Panc1 (cell line): ENCODE results near the gene ELOA.

ENCODE experiments used
- POLR2AphosphoS5 ChIP-seq: IDR thresholded peaks from 2 replicates; pipeline ENCODE4 v1.6.1; 2012; ENCODE audit warnings: mild to moderate bottlenecking, low read depth, low read length, moderate library complexity
- TCF7L2 ChIP-seq: IDR thresholded peaks from 2 replicates; pipeline ENCODE4 v1.6.1; 2011; ENCODE audit warnings: mild to moderate bottlenecking, low read depth, low read length, inconsistent platforms
- TF ChIP-seq, protein P1 (sequence below): fragments of 450-650 bp; IDR thresholded peaks from 2 replicates; pipeline ENCODE4 v1.5.1; 2017; ENCODE audit warnings: mild to moderate bottlenecking

GRCh38 chr1:23695667-23696066 lies 47.6 kb upstream of the ELOA start:
- no peak for TF ChIP-seq POLR2AphosphoS5
- TF ChIP-seq, protein P1, sequence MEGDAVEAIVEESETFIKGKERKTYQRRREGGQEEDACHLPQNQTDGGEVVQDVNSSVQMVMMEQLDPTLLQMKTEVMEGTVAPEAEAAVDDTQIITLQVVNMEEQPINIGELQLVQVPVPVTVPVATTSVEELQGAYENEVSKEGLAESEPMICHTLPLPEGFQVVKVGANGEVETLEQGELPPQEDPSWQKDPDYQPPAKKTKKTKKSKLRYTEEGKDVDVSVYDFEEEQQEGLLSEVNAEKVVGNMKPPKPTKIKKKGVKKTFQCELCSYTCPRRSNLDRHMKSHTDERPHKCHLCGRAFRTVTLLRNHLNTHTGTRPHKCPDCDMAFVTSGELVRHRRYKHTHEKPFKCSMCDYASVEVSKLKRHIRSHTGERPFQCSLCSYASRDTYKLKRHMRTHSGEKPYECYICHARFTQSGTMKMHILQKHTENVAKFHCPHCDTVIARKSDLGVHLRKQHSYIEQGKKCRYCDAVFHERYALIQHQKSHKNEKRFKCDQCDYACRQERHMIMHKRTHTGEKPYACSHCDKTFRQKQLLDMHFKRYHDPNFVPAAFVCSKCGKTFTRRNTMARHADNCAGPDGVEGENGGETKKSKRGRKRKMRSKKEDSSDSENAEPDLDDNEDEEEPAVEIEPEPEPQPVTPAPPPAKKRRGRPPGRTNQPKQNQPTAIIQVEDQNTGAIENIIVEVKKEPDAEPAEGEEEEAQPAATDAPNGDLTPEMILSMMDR: no peak
- TF ChIP-seq TCF7L2: no peak
